Immature natural killer cell (primary cell): Measurements from ENCODE around the gene ZNF384. TPM values are rescaled to one million over a fixed set of nuclear protein-coding genes. Genes with fewer than 3 reads are reported as not detected.

ENCODE experiments used
- DNase-seq, 3 donors: peaks; one replicate each; pipeline ENCODE4 v3.0.0; 2022; ENCODE audit warnings: mixed read lengths in 1 of 3
- H3K27ac Mint-ChIP-seq, 6 donors: one replicate each; pipeline ENCODE4 v1.8.0; 2020; ENCODE audit warnings: mixed read lengths in 6 of 6, mild to moderate bottlenecking in 5 of 6, inconsistent platforms in 4 of 6, moderate library complexity in 3 of 6
- H3K27me3 Mint-ChIP-seq, 3 donors: one replicate each; pipeline ENCODE4 v1.8.0; 2020 to 2021; ENCODE audit warnings: low read depth in 3 of 3, mild to moderate bottlenecking in 3 of 3, mixed read lengths in 3 of 3, moderate library complexity in 3 of 3, inconsistent platforms in 1 of 3
- H3K36me3 Mint-ChIP-seq, 3 donors: one replicate each; pipeline ENCODE4 v1.8.0; 2020; ENCODE audit warnings: mixed read lengths in 3 of 3, inconsistent platforms in 2 of 3, mild to moderate bottlenecking in 2 of 3
- H3K4me1 Mint-ChIP-seq, 2 donors: one replicate each; pipeline ENCODE4 v1.8.0; 2020; ENCODE audit warnings: inconsistent platforms in 2 of 2, mild to moderate bottlenecking in 2 of 2, mixed read lengths in 2 of 2, moderate library complexity in 1 of 2
- H3K4me3 Mint-ChIP-seq, 5 donors: one replicate each; pipeline ENCODE4 v1.8.0; 2020; ENCODE audit warnings: mild to moderate bottlenecking in 5 of 5, mixed read lengths in 5 of 5, inconsistent platforms in 3 of 5, moderate library complexity in 3 of 5
- H3K9me3 Mint-ChIP-seq, 6 donors: one replicate each; pipeline ENCODE4 v1.8.0; 2020; ENCODE audit warnings: mild to moderate bottlenecking in 6 of 6, mixed read lengths in 6 of 6, inconsistent platforms in 4 of 6, moderate library complexity in 3 of 6
- polyA plus RNA-seq, 3 donors: library from polyadenylated mRNA; unstranded; fragments of 300-500 nt; fragmentation: Illumina TruSeq; gene quantifications; one replicate each; pipeline ENCODE4 v1.2.3, GENCODE V29; 2021

The ZNF384 gene
- polyA plus RNA-seq, 3 donors from 2014 or later, result 14.6 to 41.5 (median 31.6) TPM

GRCh38 chr12:6618483-6619225, 70.5 kb downstream of the ZNF384 start:
- peaks cover 34 to 36% of the 10 kb centered on the region in 2 donors for H3K4me1 Mint-ChIP-seq
- peak overlapping the region; percentile 47 to 68 (median 56) for H3K27ac Mint-ChIP-seq
- H3K4me3 Mint-ChIP-seq, result peak overlapping the region in 1 of 5 donors; percentile 12
- no peaks in the 10 kb centered on the region for H3K9me3 Mint-ChIP-seq
- H3K27me3 Mint-ChIP-seq, result peaks cover 3 to 14% (median 5%) of the 10 kb centered on the region in 3 donors
- DNase-seq, result no peak
- H3K36me3 Mint-ChIP-seq, result peaks cover 5 to 10% (median 10%) of the 10 kb centered on the region in 3 donors

Other genes starting within 250 kb of the ZNF384 start
- 10 to 100 TPM; 17.0 to 28.5 (median 25.4) TPM for gene CD27, start 244.4 kb downstream of the ZNF384 start, polyA plus RNA-seq
- gene TAPBPL, start 237.3 kb downstream of the ZNF384 start, polyA plus RNA-seq, result 100 to 1,000 TPM; 205 to 276 (median 259) TPM
- gene VAMP1, start 218.7 kb downstream of the ZNF384 start, polyA plus RNA-seq, result 1 to 10 TPM; 7.8 to 9.7 (median 8.4) TPM
- 100 to 1,000 TPM; 240 to 280 (median 248) TPM for gene MRPL51, start 196.1 kb downstream of the ZNF384 start, polyA plus RNA-seq
- gene NCAPD2, start 195.3 kb downstream of the ZNF384 start, polyA plus RNA-seq, result 10 to 100 TPM; 23.3 to 50.5 (median 24.0) TPM
- 1,000 to 10,000 TPM; 1,615 to 2,185 (median 1,854) TPM for gene GAPDH, start 154.9 kb downstream of the ZNF384 start, polyA plus RNA-seq
- 10 to 100 TPM in 1 of 3 donors, 1 to 10 TPM in 2; 1.9 to 13.0 (median 3.1) TPM for gene IFFO1, start 133.3 kb downstream of the ZNF384 start, polyA plus RNA-seq
- 10 to 100 TPM; 11.3 to 30.8 (median 18.0) TPM for gene NOP2, start 121.1 kb downstream of the ZNF384 start, polyA plus RNA-seq
- gene CHD4, start 82.0 kb downstream of the ZNF384 start, polyA plus RNA-seq, result 10 to 100 TPM; 13.6 to 59.5 (median 20.7) TPM
- 10 to 100 TPM in 2 of 3 donors, 1 to 10 TPM in 1; 9.6 to 36.1 (median 11.6) TPM for gene LPAR5, start 53.4 kb downstream of the ZNF384 start, polyA plus RNA-seq
- 10 to 100 TPM in 1 of 3 donors, 1 to 10 TPM in 1, not detected in 1; 4.2 to 10.2 TPM for gene ACRBP, start 41.9 kb downstream of the ZNF384 start, polyA plus RNA-seq
- gene ING4, start 26.3 kb downstream of the ZNF384 start, polyA plus RNA-seq, result 100 to 1,000 TPM in 1 of 3 donors, 10 to 100 TPM in 2; 60.7 to 156 (median 93.9) TPM
- not detected for gene PIANP, start 11.4 kb upstream of the ZNF384 start, polyA plus RNA-seq
- 10 to 100 TPM; 34.1 to 62.1 (median 45.6) TPM for gene COPS7A, start 34.7 kb upstream of the ZNF384 start, polyA plus RNA-seq
- 100 to 1,000 TPM; 102 to 165 (median 155) TPM for gene MLF2, start 63.8 kb upstream of the ZNF384 start, polyA plus RNA-seq
- 1 to 10 TPM in 2 of 3 donors, under 1 TPM in 1; 0.40 to 8.0 (median 4.9) TPM for gene PTMS, start 77.0 kb upstream of the ZNF384 start, polyA plus RNA-seq
- 1 to 10 TPM; 1.3 to 8.3 (median 1.6) TPM for gene LAG3, start 83.1 kb upstream of the ZNF384 start, polyA plus RNA-seq
- gene CD4, start 100.2 kb upstream of the ZNF384 start, polyA plus RNA-seq, result 10 to 100 TPM in 1 of 3 donors, 1 to 10 TPM in 2; 2.0 to 11.7 (median 6.6) TPM
- not detected for gene GPR162, start 132.4 kb upstream of the ZNF384 start, polyA plus RNA-seq
- gene P3H3, start 139.0 kb upstream of the ZNF384 start, polyA plus RNA-seq, result not detected
- not detected for gene GNB3, start 151.6 kb upstream of the ZNF384 start, polyA plus RNA-seq
- gene CDCA3, start 161.9 kb upstream of the ZNF384 start, polyA plus RNA-seq, result 1 to 10 TPM in 1 of 3 donors, under 1 TPM in 1, not detected in 1; 0.99 to 1.5 TPM
- gene USP5, start 162.8 kb upstream of the ZNF384 start, polyA plus RNA-seq, result 10 to 100 TPM; 41.3 to 54.0 (median 52.0) TPM
- 1,000 to 10,000 TPM in 1 of 3 donors, 100 to 1,000 TPM in 2; 801 to 1,209 (median 811) TPM for gene TPI1, start 178.2 kb upstream of the ZNF384 start, polyA plus RNA-seq
- gene SPSB2, start 183.9 kb upstream of the ZNF384 start, polyA plus RNA-seq, result 10 to 100 TPM; 11.2 to 17.0 (median 11.4) TPM
- gene LRRC23, start 215.4 kb upstream of the ZNF384 start, polyA plus RNA-seq, result 1 to 10 TPM; 2.3 to 4.4 (median 2.4) TPM
- gene ENO2, start 225.2 kb upstream of the ZNF384 start, polyA plus RNA-seq, result 1 to 10 TPM; 2.0 to 6.5 (median 3.8) TPM
- 1 to 10 TPM in 2 of 3 donors, not detected in 1; 1.0 to 2.1 TPM for gene ATN1, start 238.6 kb upstream of the ZNF384 start, polyA plus RNA-seq